ENCODE measurements around the gene NBPF1.
"Not testable (repeated sequence)": the region's sequence is repeated elsewhere in the genome, so short reads cannot be mapped to it uniquely, and the experiment has no call there.

The NBPF1 gene

DNA sequence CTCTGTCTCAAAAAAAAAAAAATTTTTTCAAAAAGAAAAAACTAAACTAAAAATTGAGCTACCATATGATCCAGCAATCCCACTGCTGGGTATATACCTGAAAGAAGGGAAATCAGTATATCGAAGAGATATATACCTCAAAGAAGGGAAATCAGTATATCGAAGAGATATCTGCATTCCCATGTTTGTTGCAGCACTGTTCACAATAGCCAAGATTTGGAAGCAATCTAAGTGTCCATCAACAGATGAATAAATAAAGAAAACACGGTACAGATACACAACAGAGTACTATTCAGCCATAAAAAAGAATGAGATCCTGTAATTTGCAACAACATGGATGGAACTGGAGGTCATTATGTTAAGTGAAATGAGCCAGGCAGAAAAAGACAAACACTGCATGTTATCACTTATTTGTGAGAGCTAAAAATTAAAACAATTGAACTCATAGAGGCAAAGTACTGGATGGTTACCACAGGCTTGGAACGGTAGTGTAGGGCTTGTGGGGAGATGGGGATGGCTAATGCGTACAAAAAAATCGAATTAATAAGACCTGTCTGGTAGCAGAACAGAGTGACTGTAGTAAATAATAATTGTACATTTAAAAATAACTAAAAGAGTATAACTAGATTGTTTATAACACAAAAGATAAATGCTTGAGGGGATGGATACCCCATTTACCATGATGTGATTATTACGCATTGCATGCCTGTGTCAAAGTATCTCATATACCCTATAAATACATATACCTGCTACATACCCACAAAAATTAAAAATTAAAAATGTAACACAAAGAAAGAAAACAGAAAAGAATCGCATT lies 28.0 kb upstream of the NBPF1 start:
- not testable (repeated sequence) for H3K4me2 ChIP-seq (ENCODE audit: insufficient read depth, low read length, poor library complexity, severe bottlenecking); H3K9me3 ChIP-seq (replicated peaks in 1 of 2; ENCODE audit: control insufficient read depth in 2 of 2, insufficient read depth in 1 of 2, low read depth in 1 of 2, low read length in 2 of 2); H2BK12ac ChIP-seq (ENCODE audit: low read length); H3K4ac ChIP-seq (ENCODE audit: low read length); H3K9ac ChIP-seq (ENCODE audit: low read depth, low read length, poor library complexity); H4K91ac ChIP-seq (ENCODE audit: low read depth, low read length, poor library complexity); H3K23ac ChIP-seq (ENCODE audit: low read depth, low read length, poor library complexity); H3K14ac ChIP-seq (ENCODE audit: low read length); DNase-seq (ENCODE audit: low spot score); H2AFZ ChIP-seq (ENCODE audit: low read length); H3K18ac ChIP-seq (ENCODE audit: low read length); H2AK5ac ChIP-seq (ENCODE audit: low read depth, low read length); H3K4me3 ChIP-seq (ENCODE audit: low read length in 2 of 2); H2BK120ac ChIP-seq (ENCODE audit: low read depth, low read length); H3K27me3 ChIP-seq (ENCODE audit: control insufficient read depth in 3 of 3, insufficient read depth in 3 of 3, low read depth in 1 of 3, low read length in 3 of 3); H2BK15ac ChIP-seq (ENCODE audit: low read length); H2BK5ac ChIP-seq (ENCODE audit: low read length); H3K27ac ChIP-seq (replicated peaks; ENCODE audit: low read length); H4K8ac ChIP-seq (ENCODE audit: low read depth, low read length)
- Histone ChIP-seq H3K4me1 (ENCODE audit: control insufficient read depth in 2 of 2, insufficient read depth in 1 of 2, low read depth in 1 of 2, low read length in 2 of 2) (peaks cover 10 to 15% of the 10 kb centered on the region in 2 donors), H3K79me1 (ENCODE audit: low read depth, low read length) (peaks cover 27% of the 10 kb centered on the region), H3K36me3 (replicated peaks in 1 of 2; ENCODE audit: control insufficient read depth in 2 of 2, insufficient read depth in 2 of 2, low read length in 2 of 2) (peaks cover 0 to 20% of the 10 kb centered on the region in 2 donors)
- no CpG with 5 or more reads among the region's 8 CpGs for WGBS, 2 donors (ENCODE audit: extremely low coverage in 2 of 2, insufficient read length in 2 of 2, insufficient replicate concordance in 1 of 2)

DNA sequence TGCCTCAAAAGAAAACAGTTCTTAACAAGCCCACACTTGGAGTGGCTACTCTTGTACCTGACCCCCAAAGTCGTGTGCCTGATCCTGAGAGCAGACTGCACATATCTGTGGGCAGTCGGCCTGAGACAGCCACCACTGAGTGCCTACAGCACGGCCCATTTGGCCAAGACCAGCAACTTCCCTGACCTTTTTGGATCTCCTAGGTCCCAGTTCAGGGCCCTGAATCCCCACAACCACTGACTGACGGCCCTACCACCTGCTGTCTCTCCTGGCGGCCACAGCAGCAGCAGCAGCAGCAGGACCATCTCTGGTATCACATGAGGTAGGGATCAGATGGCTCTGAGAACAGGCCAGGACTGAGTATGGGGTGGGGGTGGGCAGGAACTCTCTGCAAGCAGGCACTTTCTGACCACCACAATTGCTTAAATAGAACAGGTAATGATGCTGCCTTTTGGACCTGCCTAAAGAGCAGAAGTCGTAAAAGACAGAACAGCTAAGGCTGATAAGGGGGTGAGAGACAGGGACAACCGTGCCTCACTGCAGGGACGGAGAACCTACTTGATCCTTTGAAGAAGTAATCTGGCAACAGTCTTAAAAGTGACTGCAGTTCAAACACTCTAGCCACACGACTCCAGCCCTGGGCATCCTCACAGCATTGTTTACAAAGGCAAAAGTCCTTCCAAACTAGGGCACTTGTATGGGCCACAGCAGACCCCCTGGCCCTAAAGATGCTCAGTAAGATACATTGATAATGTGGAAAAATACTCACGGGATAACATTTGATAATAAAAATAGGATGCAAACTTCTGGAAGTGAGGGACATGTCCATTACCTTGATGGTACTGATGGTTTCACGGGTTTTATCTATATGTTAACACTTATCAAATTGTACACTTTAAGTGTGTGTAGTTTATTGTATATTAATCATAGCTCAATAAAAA lies 26.0 kb upstream of the NBPF1 start:
- H2BK120ac ChIP-seq (ENCODE audit: low read depth, low read length); H2AK5ac ChIP-seq (ENCODE audit: low read depth, low read length); H3K4me1 ChIP-seq (ENCODE audit: control insufficient read depth in 2 of 2, insufficient read depth in 1 of 2, low read depth in 1 of 2, low read length in 2 of 2); DNase-seq (ENCODE audit: low spot score); H3K9me3 ChIP-seq (replicated peaks in 1 of 2; ENCODE audit: control insufficient read depth in 2 of 2, insufficient read depth in 1 of 2, low read depth in 1 of 2, low read length in 2 of 2); H2AFZ ChIP-seq (ENCODE audit: low read length); H3K27ac ChIP-seq (replicated peaks; ENCODE audit: low read length); H3K4me3 ChIP-seq (ENCODE audit: low read length in 2 of 2); H4K91ac ChIP-seq (ENCODE audit: low read depth, low read length, poor library complexity); H2BK15ac ChIP-seq (ENCODE audit: low read length); H3K4me2 ChIP-seq (ENCODE audit: insufficient read depth, low read length, poor library complexity, severe bottlenecking); H3K23ac ChIP-seq (ENCODE audit: low read depth, low read length, poor library complexity); H3K14ac ChIP-seq (ENCODE audit: low read length); H3K27me3 ChIP-seq (ENCODE audit: control insufficient read depth in 3 of 3, insufficient read depth in 3 of 3, low read depth in 1 of 3, low read length in 3 of 3): not testable (repeated sequence)
- peak overlapping the region; percentile 88 for H2BK5ac ChIP-seq (ENCODE audit: low read length)
- H3K36me3 ChIP-seq (replicated peaks in 1 of 2; ENCODE audit: control insufficient read depth in 2 of 2, insufficient read depth in 2 of 2, low read length in 2 of 2) = peaks cover 0 to 27% of the 10 kb centered on the region in 2 donors
- H4K8ac ChIP-seq (ENCODE audit: low read depth, low read length) = peak overlapping the region; percentile 57
- no CpG with 5 or more reads among the region's 11 CpGs for WGBS, 2 donors (ENCODE audit: extremely low coverage in 2 of 2, insufficient read length in 2 of 2, insufficient replicate concordance in 1 of 2)
- H3K79me1 ChIP-seq (ENCODE audit: low read depth, low read length) = peaks cover 26% of the 10 kb centered on the region
- peak overlapping the region; percentile 4 for H3K4ac ChIP-seq (ENCODE audit: low read length)
- peak overlapping the region; percentile 75 for H3K9ac ChIP-seq (ENCODE audit: low read depth, low read length, poor library complexity)
- peak overlapping the region; percentile 14 for H2BK12ac ChIP-seq (ENCODE audit: low read length)
- peak overlapping the region; percentile 58 for H3K18ac ChIP-seq (ENCODE audit: low read length)

- not testable (repeated sequence) for H2BK120ac ChIP-seq (ENCODE audit: low read depth, low read length); H2AK5ac ChIP-seq (ENCODE audit: low read depth, low read length)
- WGBS, 2 donors (ENCODE audit: extremely low coverage in 2 of 2, insufficient read length in 2 of 2, insufficient replicate concordance in 1 of 2) = no CpG with 5 or more reads among the region's 6 CpGs
Measured at GRCh38 chr1:16637941-16638778, 24.8 kb upstream of the NBPF1 start.

More at GRCh38 chr1:16637941-16638778, 24.8 kb upstream of the NBPF1 start:
- not testable (repeated sequence) for H3K4me3 ChIP-seq (ENCODE audit: low read length in 2 of 2); H4K8ac ChIP-seq (ENCODE audit: low read depth, low read length); H4K91ac ChIP-seq (ENCODE audit: low read depth, low read length, poor library complexity); DNase-seq (ENCODE audit: low spot score); H3K27me3 ChIP-seq (ENCODE audit: control insufficient read depth in 3 of 3, insufficient read depth in 3 of 3, low read depth in 1 of 3, low read length in 3 of 3); H2AFZ ChIP-seq (ENCODE audit: low read length); H3K4me2 ChIP-seq (ENCODE audit: insufficient read depth, low read length, poor library complexity, severe bottlenecking); H3K27ac ChIP-seq (replicated peaks; ENCODE audit: low read length); H3K23ac ChIP-seq (ENCODE audit: low read depth, low read length, poor library complexity); H3K9me3 ChIP-seq (replicated peaks in 1 of 2; ENCODE audit: control insufficient read depth in 2 of 2, insufficient read depth in 1 of 2, low read depth in 1 of 2, low read length in 2 of 2); H2BK12ac ChIP-seq (ENCODE audit: low read length); H2BK15ac ChIP-seq (ENCODE audit: low read length); H3K4ac ChIP-seq (ENCODE audit: low read length); H3K18ac ChIP-seq (ENCODE audit: low read length); H3K14ac ChIP-seq (ENCODE audit: low read length); H3K4me1 ChIP-seq (ENCODE audit: control insufficient read depth in 2 of 2, insufficient read depth in 1 of 2, low read depth in 1 of 2, low read length in 2 of 2); H3K9ac ChIP-seq (ENCODE audit: low read depth, low read length, poor library complexity); H2BK5ac ChIP-seq (ENCODE audit: low read length)
- Histone ChIP-seq H3K79me1 (ENCODE audit: low read depth, low read length) (peaks cover 19% of the 10 kb centered on the region), H3K36me3 (replicated peaks in 1 of 2; ENCODE audit: control insufficient read depth in 2 of 2, insufficient read depth in 2 of 2, low read length in 2 of 2) (peaks cover 7 to 38% of the 10 kb centered on the region in 2 donors)

Measured in neuronal stem cell (in vitro differentiated cells).